Measurements from ENCODE around the gene CBLN4.

Gene CBLN4

DNA sequence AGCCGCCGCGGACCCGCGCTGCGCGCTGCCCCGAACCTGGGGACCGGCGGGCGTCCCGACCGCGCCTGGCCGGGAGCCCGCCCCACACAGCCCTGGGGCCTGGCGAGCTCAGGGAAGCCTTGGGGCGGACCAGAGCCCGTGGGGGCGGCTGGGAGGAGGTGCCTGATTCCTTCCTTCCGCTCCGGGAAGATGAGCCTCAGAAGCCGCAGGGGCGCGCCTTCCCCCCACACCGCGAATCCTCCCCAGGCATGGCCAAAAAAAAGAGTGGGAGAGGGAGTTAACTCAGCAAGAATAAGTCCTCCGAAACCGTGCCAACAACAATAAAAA lies at the start of gene CBLN4:
Gene CBLN4 (minus strand): TSS at position 131 of the 327 bp plus-strand sequence. CDS start 1,348 bp downstream, outside the sequence.
- DNase-seq (ENCODE audit: low read depth in 2 of 2), result no peak

DNA sequence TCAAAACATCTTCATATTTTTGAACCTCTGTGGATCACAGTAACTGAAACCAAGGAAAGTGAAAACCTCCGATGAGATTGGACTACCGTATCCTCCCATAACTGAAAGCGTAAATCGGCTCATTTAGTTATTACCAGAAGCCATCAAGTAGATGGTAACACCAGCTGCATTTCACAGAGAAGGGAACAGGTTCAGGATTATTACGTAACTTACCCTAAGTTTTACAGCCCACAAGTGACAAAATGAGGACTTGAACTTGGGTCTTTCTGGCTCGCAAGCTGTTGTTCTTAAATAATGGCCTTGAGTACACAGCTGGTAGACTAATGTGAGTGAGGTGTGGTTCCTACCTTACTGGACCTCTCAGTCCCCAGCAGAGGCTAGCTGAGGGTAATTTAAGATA lies 37.9 kb upstream of the CBLN4 start:
- no peak for DNase-seq (ENCODE audit: low read depth in 2 of 2)

- no peak for DNase-seq (ENCODE audit: low read depth in 2 of 2)
Observed at GRCh38 chr20:56032251-56032650, 26.9 kb upstream of the CBLN4 start.

DNA sequence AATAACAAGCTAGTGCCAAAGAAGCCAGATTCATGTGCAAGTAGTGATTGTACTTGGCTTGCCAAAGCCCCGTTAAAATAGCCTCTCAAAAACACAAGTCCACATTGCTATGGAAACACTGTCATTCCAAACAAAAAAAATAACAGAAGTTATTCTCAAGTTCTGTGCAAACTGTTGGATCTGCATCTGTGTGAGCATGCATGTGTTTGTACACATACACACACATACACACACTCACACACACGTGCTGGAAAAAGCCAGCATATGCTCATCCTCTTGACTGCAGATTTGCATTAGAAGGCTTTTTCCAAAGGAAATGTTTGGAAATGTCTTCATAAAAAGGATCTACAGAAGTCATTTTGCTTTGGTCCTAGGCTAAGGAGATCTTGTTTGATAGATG lies 13.4 kb upstream of the CBLN4 start:
- DNase-seq (ENCODE audit: low read depth in 2 of 2), result no peak

- no peak for DNase-seq (ENCODE audit: low read depth in 2 of 2)
Observed at GRCh38 chr20:56018194-56018593, 12.9 kb upstream of the CBLN4 start.

- DNase-seq (ENCODE audit: low read depth in 2 of 2), result no peak
Observed at GRCh38 chr20:56017560-56017959, 12.2 kb upstream of the CBLN4 start.

GRCh38 chr20:56014998-56015397 lies 9.7 kb upstream of the CBLN4 start:
- no peak for DNase-seq (ENCODE audit: low read depth in 2 of 2)

GRCh38 chr20:56014151-56014550 lies 8.8 kb upstream of the CBLN4 start:
- DNase-seq (ENCODE audit: low read depth in 2 of 2), result no peak

- DNase-seq (ENCODE audit: low read depth in 2 of 2), result no peak
Observed at GRCh38 chr20:56004611-56005388, 519 bp downstream of the CBLN4 start.

DNA sequence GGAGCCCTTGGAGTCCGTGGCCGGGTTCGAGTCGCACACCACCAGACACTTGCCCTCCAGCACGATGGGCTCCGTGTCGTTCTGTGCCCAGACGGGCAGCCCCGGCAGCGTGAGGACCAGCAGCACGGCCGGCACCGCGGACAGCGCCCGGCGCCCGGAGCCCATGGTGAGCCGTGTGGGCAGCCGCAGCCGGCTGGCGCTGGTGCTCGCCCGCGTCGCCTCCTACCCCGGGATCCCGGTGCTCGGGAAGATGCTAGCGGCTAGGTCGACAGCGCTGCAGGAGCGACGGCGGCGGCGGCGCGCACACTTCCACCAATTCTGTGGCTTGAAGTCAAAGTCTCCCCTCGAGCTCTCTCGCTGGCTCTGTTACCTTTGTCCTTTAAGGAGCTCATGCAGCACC lies 1.3 kb downstream of the CBLN4 start:
- no peak for DNase-seq (ENCODE audit: low read depth in 2 of 2)

DNA sequence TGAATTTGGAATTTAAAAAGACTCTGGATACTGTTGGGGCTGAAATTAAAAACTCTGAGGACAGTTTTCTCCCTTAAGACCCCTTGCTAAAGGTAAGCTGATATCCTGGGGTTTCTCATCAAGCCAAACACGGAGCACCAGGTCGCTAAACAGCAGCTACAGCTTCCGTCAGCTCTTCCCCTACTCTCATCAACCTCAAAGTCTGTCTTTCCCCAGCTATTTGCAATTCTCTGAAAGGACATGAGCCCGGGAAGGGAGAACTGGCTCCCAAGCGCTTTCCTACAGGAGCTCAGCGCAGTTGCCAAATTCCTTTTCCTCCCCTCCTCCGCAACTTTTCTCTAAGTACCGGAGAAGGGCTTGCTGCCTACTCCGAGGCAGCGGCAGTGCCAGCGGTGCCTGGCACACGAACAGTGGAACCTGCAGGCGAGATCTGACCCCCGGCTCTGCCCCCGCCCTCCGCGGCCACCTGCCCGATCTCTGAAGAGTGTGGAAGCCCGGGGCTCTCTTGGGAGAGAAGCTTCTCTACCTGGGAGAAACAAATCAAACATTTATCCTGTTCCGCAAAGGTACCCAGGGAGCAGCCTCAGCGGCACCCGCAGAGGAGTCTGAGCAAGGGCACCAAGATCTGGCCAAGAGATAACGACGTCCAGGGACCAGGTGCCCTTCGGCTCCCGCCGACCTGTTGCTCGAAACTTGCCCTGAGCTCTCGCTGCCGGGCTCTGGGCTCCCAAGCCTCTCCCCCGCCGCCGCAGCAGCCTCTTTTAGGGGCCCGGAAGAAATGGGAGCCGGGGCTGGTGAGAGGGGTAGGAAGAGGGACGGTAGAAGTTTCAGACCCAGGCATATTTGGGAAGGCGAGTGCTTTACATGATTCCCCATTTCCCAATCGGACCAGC lies 2.2 kb downstream of the CBLN4 start:
- no peak for DNase-seq (ENCODE audit: low read depth in 2 of 2)

GRCh38 chr20:56001890-56002289 lies 3.4 kb downstream of the CBLN4 start:
- DNase-seq (ENCODE audit: low read depth in 2 of 2), result no peak

- DNase-seq (ENCODE audit: low read depth in 2 of 2), result no peak
Observed at GRCh38 chr20:56001106-56001785, 4.1 kb downstream of the CBLN4 start.

DNA sequence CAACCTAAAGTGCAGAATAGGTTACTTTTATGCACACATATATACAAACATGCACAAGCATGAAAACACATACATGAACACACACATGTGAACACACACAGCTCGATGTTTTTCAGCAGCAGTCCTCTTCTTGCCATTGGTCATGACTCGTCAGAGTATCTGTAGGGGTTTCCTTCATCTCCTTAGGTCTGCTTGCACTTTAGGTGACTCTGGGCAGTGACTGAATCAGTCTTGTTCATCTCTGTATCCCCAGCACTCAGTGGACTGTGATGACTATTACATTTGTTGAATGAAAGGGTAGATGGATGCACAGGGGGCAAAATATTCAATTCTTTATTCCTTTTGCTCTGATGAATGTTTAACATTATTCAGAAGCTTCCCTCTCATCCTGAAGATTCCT lies 26.8 kb downstream of the CBLN4 start:
- no peak for DNase-seq (ENCODE audit: low read depth in 2 of 2)

- no peak for DNase-seq (ENCODE audit: low read depth in 2 of 2)
Observed at GRCh38 chr20:55977690-55978459, 27.4 kb downstream of the CBLN4 start.

DNA sequence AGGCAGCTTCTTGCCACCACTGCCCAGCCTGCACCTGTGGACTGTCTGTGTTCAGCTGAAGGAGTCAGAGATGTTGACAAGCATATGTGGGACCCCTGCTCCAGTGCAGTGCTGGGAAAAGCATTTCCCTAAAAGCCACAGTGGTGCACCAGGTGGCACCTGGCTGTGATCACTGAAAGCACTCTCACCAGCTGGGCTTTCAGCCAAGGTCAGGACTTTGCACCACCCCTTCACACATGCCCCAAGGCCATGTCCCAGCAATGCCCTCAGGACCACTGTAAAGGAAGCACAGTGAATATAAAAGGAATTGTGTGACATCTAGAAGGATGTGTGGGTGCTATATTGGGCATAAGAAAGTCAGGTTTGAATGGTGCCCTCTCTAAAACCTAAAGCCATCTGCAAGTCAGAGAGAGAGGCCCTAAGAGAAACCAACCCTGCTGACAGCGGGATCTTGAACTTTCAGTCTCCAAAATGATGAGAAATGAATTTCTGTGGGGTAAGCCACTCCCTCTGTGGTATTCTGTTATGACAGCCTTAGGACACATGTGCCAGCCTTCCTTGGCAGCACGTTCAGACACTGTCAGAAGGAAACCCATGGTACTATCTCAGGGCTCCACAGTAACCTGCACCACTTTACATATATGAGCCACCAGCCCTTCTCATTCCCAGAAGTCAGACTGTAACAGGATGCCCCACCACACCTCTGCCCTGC lies 30.7 kb downstream of the CBLN4 start:
- no peak for DNase-seq (ENCODE audit: low read depth in 2 of 2)

- no peak for DNase-seq (ENCODE audit: low read depth in 2 of 2)
Observed at GRCh38 chr20:55964790-55965189, 40.5 kb downstream of the CBLN4 start.

GRCh38 chr20:55961376-55962330 lies 43.7 kb downstream of the CBLN4 start:
- no peak for DNase-seq (ENCODE audit: low read depth in 2 of 2)

- DNase-seq (ENCODE audit: low read depth in 2 of 2), result no peak
Observed at GRCh38 chr20:55953201-55953600, 52.1 kb downstream of the CBLN4 start.

GRCh38 chr20:55947701-55948100 lies 57.6 kb downstream of the CBLN4 start:
- DNase-seq (ENCODE audit: low read depth in 2 of 2), result no peak
